Neural cell (in vitro differentiated cells): Measurements from ENCODE around the gene CCNT2. TPM values are rescaled to one million over a fixed set of nuclear protein-coding genes. Genes with fewer than 3 reads are reported as not detected.

Source experiments
- H2AFZ ChIP-seq: fragments of 200-600, 300-800 bp; sonication (generic), shearing (Covaris generic); 2 replicates; pipeline ENCODE4 v1.6.0; 2014; ENCODE audit warnings: low read depth, mild to moderate bottlenecking, antibody characterized with exemption, low read length, moderate library complexity
- H3F3A ChIP-seq: fragments of 200-600 bp; shearing (Covaris generic); 2 replicates; pipeline ENCODE4 v1.6.1; 2016; ENCODE audit warnings: mild to moderate bottlenecking, moderate library complexity, mixed read lengths, antibody characterized with exemption, low read length; ENCODE audit not compliant: insufficient read depth, poor library complexity, severe bottlenecking
- H3K27ac ChIP-seq: fragments of 200-600, 300-800 bp; sonication (generic), shearing (Covaris generic); 2 replicates; pipeline ENCODE4 v1.5.1; 2014; ENCODE audit warnings: mild to moderate bottlenecking, low read length, moderate library complexity
- H3K27me3 ChIP-seq: fragments of 300-800, 200-600 bp; sonication (generic), shearing (Covaris generic); 2 replicates; pipeline ENCODE4 v1.6.0; 2014; ENCODE audit warnings: mild to moderate bottlenecking, low read depth, low read length, moderate library complexity; ENCODE audit not compliant: insufficient read depth
- H3K36me3 ChIP-seq: fragments of 300-800, 200-600 bp; sonication (generic), shearing (Covaris generic); 2 replicates; pipeline ENCODE4 v1.5.1; 2014; ENCODE audit warnings: mild to moderate bottlenecking, antibody characterized with exemption, low read length, moderate library complexity; ENCODE audit not compliant: insufficient read depth
- H3K4me2 ChIP-seq: fragments of 300-800, 200-600 bp; sonication (generic), shearing (Covaris generic); 2 replicates; pipeline ENCODE4 v1.6.0; 2014; ENCODE audit warnings: mild to moderate bottlenecking, low read length
- H3K4me3 ChIP-seq: fragments of 300-800, 200-600 bp; sonication (generic), shearing (Covaris generic); 2 replicates; pipeline ENCODE4 v1.5.1; 2014; ENCODE audit warnings: mild to moderate bottlenecking, low read length, moderate library complexity
- H3K79me2 ChIP-seq: fragments of 200-600 bp; shearing (Covaris generic); replicated peaks from 2 replicates; pipeline ENCODE4 v1.6.0; 2014; ENCODE audit warnings: mild to moderate bottlenecking, low read length, moderate library complexity; ENCODE audit not compliant: insufficient read depth
- H3K9ac ChIP-seq: fragments of 300-800, 200-600 bp; sonication (generic), shearing (Covaris generic); 2 replicates; pipeline ENCODE4 v1.6.1; 2016; ENCODE audit warnings: mild to moderate bottlenecking, low read length, mixed read lengths
- H3K9me2 ChIP-seq: fragments of 200-600 bp; shearing (Covaris generic); 2 replicates; pipeline ENCODE4 v1.6.1; 2016; ENCODE audit warnings: mild to moderate bottlenecking, low read length, mixed read lengths; ENCODE audit not compliant: insufficient read depth
- H3K9me3 ChIP-seq: fragments of 200-600, 300-800 bp; sonication (generic), shearing (Covaris generic); 2 replicates; pipeline ENCODE4 v1.6.1; 2016; ENCODE audit warnings: mild to moderate bottlenecking, mixed run types, low read length, moderate library complexity, mixed read lengths
- H4K20me1 ChIP-seq: fragments of 200-600 bp; shearing (Covaris generic); 2 replicates; pipeline ENCODE4 v1.6.1; 2016; ENCODE audit warnings: mild to moderate bottlenecking, mixed run types; ENCODE audit not compliant: insufficient read depth
- EP300 ChIP-seq: fragments of 450-650 bp; conservative IDR thresholded peaks from 2 replicates; pipeline ENCODE4 v1.6.1; 2014; ENCODE audit warnings: antibody characterized with exemption, mild to moderate bottlenecking, moderate library complexity; ENCODE audit not compliant: poor library complexity, severe bottlenecking
- EZH2 ChIP-seq: fragments of 200-600, 300-800 bp; shearing (Covaris generic), sonication (generic); IDR thresholded peaks from 2 replicates; pipeline ENCODE4 v1.6.1; 2014; ENCODE audit warnings: antibody characterized with exemption, low read length, borderline replicate concordance, mild to moderate bottlenecking; ENCODE audit not compliant: insufficient read depth, poor library complexity, severe bottlenecking
- MXI1 ChIP-seq: fragments of 450-650 bp; conservative IDR thresholded peaks from 2 replicates; pipeline ENCODE4 v1.6.1; 2014; ENCODE audit warnings: antibody characterized with exemption, mild to moderate bottlenecking; ENCODE audit not compliant: poor library complexity, severe bottlenecking
- POLR2AphosphoS5 ChIP-seq: IDR thresholded peaks from 2 replicates; pipeline ENCODE4 v1.6.1; 2012
- RAD21 ChIP-seq: fragments of 450-650 bp; conservative IDR thresholded peaks from 2 replicates; pipeline ENCODE4 v1.6.1; 2014; ENCODE audit warnings: antibody characterized with exemption, mild to moderate bottlenecking, moderate library complexity
- SMC3 ChIP-seq: fragments of 450-650 bp; conservative IDR thresholded peaks from 2 replicates; pipeline ENCODE4 v1.6.1; 2014; ENCODE audit warnings: antibody characterized with exemption, mild to moderate bottlenecking, moderate library complexity; ENCODE audit not compliant: poor library complexity
- TAF1 ChIP-seq: IDR thresholded peaks from 2 replicates; pipeline ENCODE4 v1.6.1; 2012; ENCODE audit warnings: low read depth
- polyA plus RNA-seq: library from polyadenylated mRNA; depleted of rRNA; stranded (reverse); fragments of >200 nt; gene quantifications from 2 replicates; pipeline ENCODE4 v1.2.3, GENCODE V29; 2014
- TF ChIP-seq, protein P1 (sequence below): IDR thresholded peaks from 2 replicates; pipeline ENCODE4 v1.6.1; 2012; ENCODE audit warnings: borderline replicate concordance
- TF ChIP-seq, protein P2 (sequence below): fragments of 450-650 bp; IDR thresholded peaks from 2 replicates; pipeline ENCODE4 v1.5.1; 2014; ENCODE audit warnings: antibody characterized with exemption, mild to moderate bottlenecking, moderate library complexity; ENCODE audit not compliant: poor library complexity, severe bottlenecking

CCNT2 gene
- polyA plus RNA-seq, 1 donor from 2014 or later: 134 TPM

GRCh38 chr2:134934641-134935040 is 16.0 kb downstream of the CCNT2 start:
- Histone ChIP-seq H4K20me1 (peaks cover 10% of the 10 kb centered on the region), H3K9me3 (no peaks in the 10 kb centered on the region), H3K4me3 (no peak overlapping the region), H3K9me2 (no peaks in the 10 kb centered on the region), H3K9ac (no peak overlapping the region), H3F3A (no peaks in the 10 kb centered on the region), H3K36me3 (no peaks in the 10 kb centered on the region), H3K4me2 (no peak overlapping the region), H2AFZ (no peak overlapping the region), H3K27me3 (no peaks in the 10 kb centered on the region), H3K27ac (no peak overlapping the region), H3K79me2 (peaks cover 87% of the 10 kb centered on the region)
- TF ChIP-seq EZH2 (no peak), MXI1 (no peak), POLR2AphosphoS5 (no peak), RAD21 (no peak), SMC3 (no peak), TAF1 (no peak), EP300 (no peak)
- TF ChIP-seq, protein P1, sequence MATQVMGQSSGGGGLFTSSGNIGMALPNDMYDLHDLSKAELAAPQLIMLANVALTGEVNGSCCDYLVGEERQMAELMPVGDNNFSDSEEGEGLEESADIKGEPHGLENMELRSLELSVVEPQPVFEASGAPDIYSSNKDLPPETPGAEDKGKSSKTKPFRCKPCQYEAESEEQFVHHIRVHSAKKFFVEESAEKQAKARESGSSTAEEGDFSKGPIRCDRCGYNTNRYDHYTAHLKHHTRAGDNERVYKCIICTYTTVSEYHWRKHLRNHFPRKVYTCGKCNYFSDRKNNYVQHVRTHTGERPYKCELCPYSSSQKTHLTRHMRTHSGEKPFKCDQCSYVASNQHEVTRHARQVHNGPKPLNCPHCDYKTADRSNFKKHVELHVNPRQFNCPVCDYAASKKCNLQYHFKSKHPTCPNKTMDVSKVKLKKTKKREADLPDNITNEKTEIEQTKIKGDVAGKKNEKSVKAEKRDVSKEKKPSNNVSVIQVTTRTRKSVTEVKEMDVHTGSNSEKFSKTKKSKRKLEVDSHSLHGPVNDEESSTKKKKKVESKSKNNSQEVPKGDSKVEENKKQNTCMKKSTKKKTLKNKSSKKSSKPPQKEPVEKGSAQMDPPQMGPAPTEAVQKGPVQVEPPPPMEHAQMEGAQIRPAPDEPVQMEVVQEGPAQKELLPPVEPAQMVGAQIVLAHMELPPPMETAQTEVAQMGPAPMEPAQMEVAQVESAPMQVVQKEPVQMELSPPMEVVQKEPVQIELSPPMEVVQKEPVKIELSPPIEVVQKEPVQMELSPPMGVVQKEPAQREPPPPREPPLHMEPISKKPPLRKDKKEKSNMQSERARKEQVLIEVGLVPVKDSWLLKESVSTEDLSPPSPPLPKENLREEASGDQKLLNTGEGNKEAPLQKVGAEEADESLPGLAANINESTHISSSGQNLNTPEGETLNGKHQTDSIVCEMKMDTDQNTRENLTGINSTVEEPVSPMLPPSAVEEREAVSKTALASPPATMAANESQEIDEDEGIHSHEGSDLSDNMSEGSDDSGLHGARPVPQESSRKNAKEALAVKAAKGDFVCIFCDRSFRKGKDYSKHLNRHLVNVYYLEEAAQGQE: no peak
- TF ChIP-seq, protein P2, sequence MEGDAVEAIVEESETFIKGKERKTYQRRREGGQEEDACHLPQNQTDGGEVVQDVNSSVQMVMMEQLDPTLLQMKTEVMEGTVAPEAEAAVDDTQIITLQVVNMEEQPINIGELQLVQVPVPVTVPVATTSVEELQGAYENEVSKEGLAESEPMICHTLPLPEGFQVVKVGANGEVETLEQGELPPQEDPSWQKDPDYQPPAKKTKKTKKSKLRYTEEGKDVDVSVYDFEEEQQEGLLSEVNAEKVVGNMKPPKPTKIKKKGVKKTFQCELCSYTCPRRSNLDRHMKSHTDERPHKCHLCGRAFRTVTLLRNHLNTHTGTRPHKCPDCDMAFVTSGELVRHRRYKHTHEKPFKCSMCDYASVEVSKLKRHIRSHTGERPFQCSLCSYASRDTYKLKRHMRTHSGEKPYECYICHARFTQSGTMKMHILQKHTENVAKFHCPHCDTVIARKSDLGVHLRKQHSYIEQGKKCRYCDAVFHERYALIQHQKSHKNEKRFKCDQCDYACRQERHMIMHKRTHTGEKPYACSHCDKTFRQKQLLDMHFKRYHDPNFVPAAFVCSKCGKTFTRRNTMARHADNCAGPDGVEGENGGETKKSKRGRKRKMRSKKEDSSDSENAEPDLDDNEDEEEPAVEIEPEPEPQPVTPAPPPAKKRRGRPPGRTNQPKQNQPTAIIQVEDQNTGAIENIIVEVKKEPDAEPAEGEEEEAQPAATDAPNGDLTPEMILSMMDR: no peak

DNA sequence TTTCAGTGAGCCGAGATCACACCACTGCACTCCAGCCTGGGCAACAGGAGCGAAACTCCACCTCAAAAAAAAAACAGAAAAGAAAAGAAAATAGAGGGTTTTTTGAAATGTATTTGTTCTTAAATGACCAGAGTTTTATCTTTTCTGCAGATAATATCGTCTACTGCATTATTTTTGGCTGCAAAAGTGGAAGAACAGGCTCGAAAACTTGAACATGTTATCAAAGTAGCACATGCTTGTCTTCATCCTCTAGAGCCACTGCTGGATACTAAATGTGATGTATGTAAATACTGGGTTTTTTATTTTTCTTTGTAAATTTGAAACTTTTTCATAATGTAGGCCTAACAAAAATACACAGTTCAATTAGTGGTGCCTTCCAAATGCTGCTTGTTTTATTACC is 18.1 kb downstream of the CCNT2 start:
- H3K9me2 ChIP-seq: no peaks in the 10 kb centered on the region
- H3K9ac ChIP-seq: no peak overlapping the region
- no peak overlapping the region for H3K4me2 ChIP-seq
- H3K27me3 ChIP-seq: no peaks in the 10 kb centered on the region
- H3K36me3 ChIP-seq: no peaks in the 10 kb centered on the region
- no peaks in the 10 kb centered on the region for H3F3A ChIP-seq
- no peak overlapping the region for H3K4me3 ChIP-seq
- no peaks in the 10 kb centered on the region for H3K9me3 ChIP-seq
- peaks cover 68% of the 10 kb centered on the region for H3K79me2 ChIP-seq
- no peak overlapping the region for H3K27ac ChIP-seq
- H2AFZ ChIP-seq: no peak overlapping the region
- TF ChIP-seq EZH2 (no peak), TAF1 (no peak), EP300 (no peak), SMC3 (no peak), MXI1 (no peak), POLR2AphosphoS5 (no peak), RAD21 (no peak)
- TF ChIP-seq, protein P1: no peak
- TF ChIP-seq, protein P2: no peak
- H4K20me1 ChIP-seq: peaks cover 6% of the 10 kb centered on the region
